ENCODE measurements around the gene DLG2.

GRCh38 chr11:84558085-84558905 lies 1068.8 kb downstream of the DLG2 start:
- TF ChIP-seq POLR2A (IDR thresholded peaks at IDR 0.05; ENCODE audit: low read depth, low read length) = no peak
- TF ChIP-seq TAF1 (IDR thresholded peaks at IDR 0.05; ENCODE audit: low read depth, low read length) = no peak
- no peak for TF ChIP-seq POLR2AphosphoS5 (IDR thresholded peaks at IDR 0.05; ENCODE audit: low read depth, low read length)
- TF ChIP-seq SPI1 (IDR thresholded peaks at IDR 0.05; ENCODE audit: low read depth, low read length) = no peak
- no peak for TF ChIP-seq POU2F2 (IDR thresholded peaks at IDR 0.05; ENCODE audit: low read depth, low read length)
- no peak for TF ChIP-seq PAX5 (IDR thresholded peaks at IDR 0.05; ENCODE audit: insufficient read depth, low read length, severe bottlenecking)

Data from GM12891 (cell line).